NCI-H526 (cell line): ENCODE data around the gene CCSER2.
A peak's percentile ranks its signal among the peaks of the same experiment; 100 is the strongest.
"Not testable (repeated sequence)": the region's sequence is repeated elsewhere in the genome, so short reads cannot be mapped to it uniquely, and the experiment has no call there.

Experiments used
- DNase-seq, 2 experiments: peaks; one replicate each; lab custom pipeline; 2025; lab: John Stamatoyannopoulos, UW

The CCSER2 gene

GRCh38 chr10:84522612-84523462, 194.4 kb downstream of the CCSER2 start:
- no peak for DNase-seq

- DNase-seq: no peak
Observed at GRCh38 chr10:84523526-84523925, 195.1 kb downstream of the CCSER2 start.

- DNase-seq: no peak
Observed at GRCh38 chr10:84524435-84524834, 196.0 kb downstream of the CCSER2 start.

- DNase-seq: no peak
Observed at GRCh38 chr10:84525120-84525806, 196.9 kb downstream of the CCSER2 start.

GRCh38 chr10:84525807-84526182, 197.4 kb downstream of the CCSER2 start:
- not testable (repeated sequence) for DNase-seq

GRCh38 chr10:84527386-84527785, 199.0 kb downstream of the CCSER2 start:
- DNase-seq: not testable (repeated sequence)

GRCh38 chr10:84528526-84528925, 200.1 kb downstream of the CCSER2 start:
- DNase-seq: not testable (repeated sequence)

- DNase-seq: no peak
Observed at GRCh38 chr10:84530724-84531325, 202.4 kb downstream of the CCSER2 start.

- no peak for DNase-seq
Observed at GRCh38 chr10:84531396-84531795, 203.0 kb downstream of the CCSER2 start.

- no peak for DNase-seq
Observed at GRCh38 chr10:84534168-84534567, 205.8 kb downstream of the CCSER2 start.

GRCh38 chr10:84537447-84537931, 209.1 kb downstream of the CCSER2 start:
- DNase-seq: peak in 1 of 2 experiments; percentile 66

GRCh38 chr10:84538036-84538435, 209.6 kb downstream of the CCSER2 start:
- no peak for DNase-seq

- no peak for DNase-seq
Observed at GRCh38 chr10:84539216-84539615, 210.8 kb downstream of the CCSER2 start.

- DNase-seq: no peak
Observed at GRCh38 chr10:84540022-84540616, 211.7 kb downstream of the CCSER2 start.

GRCh38 chr10:84540617-84541288, 212.4 kb downstream of the CCSER2 start:
- peak in 1 of 2 experiments; percentile 65 for DNase-seq

- peak in 1 of 2 experiments; percentile 27 for DNase-seq
Observed at GRCh38 chr10:84541289-84541637, 212.9 kb downstream of the CCSER2 start.

- DNase-seq: peak; percentile 42 to 60
Observed at GRCh38 chr10:84542522-84543490, 214.4 kb downstream of the CCSER2 start.

- DNase-seq: no peak
Observed at GRCh38 chr10:84543948-84544347, 215.6 kb downstream of the CCSER2 start.

GRCh38 chr10:84545651-84546050, 217.3 kb downstream of the CCSER2 start:
- no peak for DNase-seq

- DNase-seq: no peak
Observed at GRCh38 chr10:84546609-84547008, 218.2 kb downstream of the CCSER2 start.

GRCh38 chr10:84547616-84548015, 219.2 kb downstream of the CCSER2 start:
- no peak for DNase-seq
